GM19238 (cell line): ENCODE results near the gene KRTAP4-3.
"Not testable (repeated sequence)": the region's sequence is repeated elsewhere in the genome, so short reads cannot be mapped to it uniquely, and the experiment has no call there.

ENCODE experiments used
- DNase-seq: peaks from one replicate; pipeline ENCODE4 v3.0.0; 2011; ENCODE audit warnings: low spot score; ENCODE audit not compliant: insufficient read length

The KRTAP4-3 gene

GRCh38 chr17:41168121-41168520 is at the start of gene KRTAP4-3:
TSS of gene KRTAP4-3 (minus strand) at chr17:41168221. CDS start at chr17:41168172, 49 bp downstream.
- no peak for DNase-seq

- no peak for DNase-seq
Observed at GRCh38 chr17:41215681-41216080, 47.7 kb upstream of the KRTAP4-3 start.

- DNase-seq, result no peak
Observed at GRCh38 chr17:41212524-41213169, 44.6 kb upstream of the KRTAP4-3 start.

DNA sequence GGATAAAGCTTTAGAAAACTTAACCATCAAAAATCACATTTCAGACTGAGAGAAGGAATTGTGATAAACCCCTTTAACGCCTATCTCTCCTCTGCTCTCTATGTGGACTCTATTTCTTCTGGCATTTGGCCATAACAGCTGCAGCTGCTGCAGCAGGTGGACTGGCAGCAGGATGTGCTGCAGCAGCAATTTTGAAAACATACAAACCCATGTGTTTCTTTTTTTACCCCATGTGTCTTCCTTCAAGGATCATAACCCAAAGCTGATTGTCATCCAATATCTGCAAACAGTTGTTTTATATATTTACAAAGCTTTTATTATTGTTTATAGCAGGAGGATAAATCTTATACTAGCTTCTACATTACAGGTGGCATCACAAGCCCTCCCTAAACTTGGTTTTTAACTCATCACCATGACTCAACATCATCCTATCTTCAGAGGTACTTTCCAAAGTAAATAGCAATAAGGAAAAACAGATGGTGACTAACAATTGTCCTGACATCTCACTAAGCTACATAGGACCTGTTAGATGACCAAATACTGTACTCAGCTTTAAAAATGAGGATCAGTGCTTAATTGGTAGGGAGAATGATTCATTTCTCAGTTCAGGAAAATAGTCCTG is 43.9 kb upstream of the KRTAP4-3 start:
- DNase-seq, result no peak

- no peak for DNase-seq
Observed at GRCh38 chr17:41199421-41200078, 31.5 kb upstream of the KRTAP4-3 start.

- no peak for DNase-seq
Observed at GRCh38 chr17:41196068-41196467, 28.0 kb upstream of the KRTAP4-3 start.

- no peak for DNase-seq
Observed at GRCh38 chr17:41190328-41190727, 22.3 kb upstream of the KRTAP4-3 start.

DNA sequence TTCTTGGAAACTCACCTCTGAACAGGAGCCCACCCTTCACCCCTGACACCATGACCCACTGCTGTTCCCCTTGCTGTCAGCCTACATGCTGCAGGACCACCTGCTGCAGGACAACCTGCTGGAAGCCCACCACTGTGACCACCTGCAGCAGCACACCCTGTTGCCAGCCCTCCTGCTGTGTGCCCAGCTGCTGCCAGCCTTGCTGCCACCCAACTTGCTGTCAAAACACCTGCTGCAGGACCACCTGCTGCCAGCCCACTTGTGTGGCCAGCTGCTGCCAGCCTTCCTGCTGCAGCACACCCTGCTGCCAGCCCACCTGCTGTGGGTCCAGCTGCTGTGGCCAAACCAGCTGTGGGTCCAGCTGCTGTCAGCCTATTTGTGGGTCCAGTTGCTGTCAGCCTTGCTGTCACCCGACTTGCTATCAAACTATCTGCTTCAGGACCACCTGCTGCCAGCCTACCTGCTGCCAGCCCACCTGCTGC is 21.9 kb upstream of the KRTAP4-3 start, which contains the start of gene KRTAP9-1:
Gene KRTAP9-1 (plus strand): TSS at position 51 of the 482 bp plus-strand sequence. CDS start 0 bp downstream, at position 51.
- not testable (repeated sequence) for DNase-seq

DNA sequence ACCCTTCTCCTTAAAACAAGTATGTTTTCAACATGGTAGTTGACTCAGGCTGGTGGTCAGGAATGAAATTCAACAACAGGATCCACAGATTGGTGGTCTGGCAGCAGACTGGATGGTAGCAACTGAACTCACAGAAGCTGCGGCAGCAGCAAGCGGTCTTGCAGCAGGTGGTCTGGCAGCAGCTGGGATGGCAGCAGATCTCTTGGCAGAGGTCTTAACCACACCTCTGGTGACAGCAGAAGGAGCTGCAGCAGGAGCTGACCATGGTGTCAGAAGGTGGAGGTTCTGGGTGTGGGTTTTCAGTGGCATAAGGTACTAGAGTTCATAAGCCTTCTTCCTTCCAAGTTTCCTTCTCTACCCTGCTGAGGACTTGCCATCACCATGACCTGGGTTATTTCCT is 18.9 kb upstream of the KRTAP4-3 start:
- DNase-seq, result no peak

DNA sequence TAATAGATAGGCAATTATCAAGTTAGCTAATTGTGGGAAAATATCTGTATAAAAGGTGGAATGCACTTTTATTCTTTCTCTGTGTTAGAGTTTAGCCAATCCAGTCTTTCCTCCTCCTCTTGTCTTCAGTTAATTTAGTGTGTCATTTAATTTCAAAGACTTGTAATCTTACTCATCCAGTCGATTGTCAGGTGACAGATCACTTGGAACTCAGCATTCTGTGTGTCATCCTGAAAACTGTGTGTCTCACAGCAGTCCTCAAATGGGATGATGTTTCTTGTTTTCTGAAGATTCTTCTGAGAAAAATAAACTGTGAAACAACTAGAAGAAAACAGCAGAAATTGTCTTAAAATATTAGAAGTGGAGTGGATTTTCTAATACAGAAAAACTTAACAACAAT is 17.0 kb upstream of the KRTAP4-3 start:
- no peak for DNase-seq

DNA sequence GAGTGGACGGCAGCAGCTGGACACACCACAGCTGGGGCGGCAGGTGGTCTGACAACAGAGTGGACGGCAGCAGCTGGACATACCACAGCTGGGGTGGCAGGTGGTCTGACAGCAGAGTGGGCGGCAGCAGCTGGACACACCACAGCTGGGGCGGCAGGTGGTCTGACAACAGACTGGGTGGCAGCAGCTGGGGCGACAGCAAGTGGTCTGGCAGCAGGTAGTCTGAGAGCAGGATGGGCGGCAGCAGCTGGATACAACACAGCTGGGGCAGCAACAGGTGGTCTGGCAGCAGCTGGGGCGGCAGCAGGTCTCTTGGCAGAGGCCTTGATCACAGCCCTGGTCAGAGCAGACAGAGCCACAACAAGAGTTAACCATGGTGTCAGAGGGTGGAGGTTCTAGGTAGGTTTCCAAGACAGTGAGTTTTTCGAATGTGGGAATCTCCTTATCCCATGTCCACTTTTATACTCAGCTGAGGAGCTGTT is 16.5 kb upstream of the KRTAP4-3 start, which contains the start of gene KRTAP4-1:
Gene KRTAP4-1 (minus strand): TSS at position 432 of the 482 bp plus-strand sequence. CDS start 57 bp downstream, at position 375.
- DNase-seq, result no peak

DNA sequence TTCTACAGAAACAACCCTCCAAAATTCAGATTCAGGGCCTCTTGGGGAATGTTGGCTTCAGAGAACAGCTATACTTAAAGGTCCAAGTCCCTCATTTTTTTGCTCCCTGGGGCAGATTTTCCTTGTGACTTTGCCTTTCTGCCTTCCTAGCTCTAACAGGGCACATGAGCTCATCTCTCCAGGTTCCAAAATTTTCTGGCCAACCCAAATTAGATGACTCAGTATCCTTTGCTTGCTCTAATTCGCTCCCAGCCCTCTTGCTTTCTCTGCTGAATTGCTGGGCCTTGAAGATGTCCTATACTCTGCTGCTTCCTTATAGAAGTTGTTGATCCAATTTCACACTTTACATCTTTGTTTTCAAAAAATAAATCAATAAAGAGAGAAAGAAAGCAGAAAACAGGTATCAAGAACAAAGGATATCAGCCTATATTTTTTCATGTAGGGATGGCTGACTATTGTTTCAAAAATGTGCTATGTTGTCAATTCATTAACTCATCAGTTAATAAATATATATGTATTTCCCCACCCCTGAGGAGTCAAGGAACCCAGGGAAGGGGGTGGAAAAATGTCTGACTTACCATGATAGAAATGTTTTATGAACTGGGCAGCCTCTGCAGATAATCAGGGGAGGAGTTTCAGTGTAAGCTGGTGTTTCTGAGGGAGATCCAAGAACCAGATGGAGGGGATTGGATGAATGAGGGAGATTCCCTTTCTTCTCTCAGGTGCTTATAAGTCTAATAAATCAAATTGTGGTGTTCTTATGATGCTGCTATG is 11.0 kb upstream of the KRTAP4-3 start:
- no peak for DNase-seq

GRCh38 chr17:41178341-41178740 is 10.3 kb upstream of the KRTAP4-3 start:
- no peak for DNase-seq

DNA sequence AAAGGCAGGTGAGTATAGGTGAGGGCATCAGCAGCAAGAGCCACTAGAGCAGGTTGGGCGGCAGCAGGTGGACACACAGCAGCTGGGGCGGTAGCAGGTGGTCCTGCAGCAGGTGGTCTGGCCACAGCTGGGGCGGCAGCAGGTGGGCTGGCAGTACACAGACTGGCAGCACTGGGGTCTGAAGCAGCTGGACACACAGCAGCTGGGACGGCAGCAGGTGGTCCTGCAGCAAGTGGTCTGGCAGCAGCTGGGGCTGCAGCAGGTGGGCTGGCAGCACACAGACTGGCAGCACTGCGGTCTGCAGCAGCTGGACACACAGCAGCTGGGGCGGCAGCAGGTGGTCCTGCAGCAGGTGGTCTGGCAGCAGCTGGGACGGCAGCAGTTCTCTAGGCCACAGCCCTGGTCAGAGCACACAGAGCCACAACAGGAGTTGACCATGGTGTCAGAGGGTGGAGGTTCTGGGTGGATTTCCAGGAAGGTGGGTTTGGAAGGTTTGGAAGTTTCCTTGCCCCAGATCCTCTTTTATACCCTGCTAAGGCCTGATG is 9.8 kb upstream of the KRTAP4-3 start, which contains the start of gene KRTAP4-2:
Gene KRTAP4-2 (minus strand): TSS at position 495 of the 545 bp plus-strand sequence. CDS start 57 bp downstream, at position 438.
- DNase-seq, result no peak

- DNase-seq, result no peak
Observed at GRCh38 chr17:41176744-41177387, 8.8 kb upstream of the KRTAP4-3 start.

- DNase-seq, result no peak
Observed at GRCh38 chr17:41171886-41172285, 3.9 kb upstream of the KRTAP4-3 start.

DNA sequence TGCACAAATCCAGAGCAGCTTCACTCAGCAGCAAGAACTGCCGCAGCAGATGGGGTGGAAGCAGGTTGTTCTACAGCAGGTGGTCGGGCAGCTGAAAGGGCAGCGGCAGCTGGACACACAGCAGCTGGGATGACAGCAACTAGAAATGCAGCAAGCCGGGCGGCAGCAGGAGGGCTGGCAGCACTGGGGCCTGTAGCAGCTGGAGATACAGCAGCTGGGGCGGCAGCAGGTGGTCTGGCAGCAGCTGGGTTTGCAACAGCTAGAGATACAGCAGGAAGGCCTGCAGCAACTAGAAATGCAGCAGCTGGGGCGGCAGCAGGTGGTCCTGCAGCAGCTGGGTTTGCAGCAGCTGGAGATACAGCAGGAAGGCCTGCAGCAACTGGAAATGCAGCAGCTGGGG is 460 bp downstream of the KRTAP4-3 start:
- DNase-seq, result no peak

DNA sequence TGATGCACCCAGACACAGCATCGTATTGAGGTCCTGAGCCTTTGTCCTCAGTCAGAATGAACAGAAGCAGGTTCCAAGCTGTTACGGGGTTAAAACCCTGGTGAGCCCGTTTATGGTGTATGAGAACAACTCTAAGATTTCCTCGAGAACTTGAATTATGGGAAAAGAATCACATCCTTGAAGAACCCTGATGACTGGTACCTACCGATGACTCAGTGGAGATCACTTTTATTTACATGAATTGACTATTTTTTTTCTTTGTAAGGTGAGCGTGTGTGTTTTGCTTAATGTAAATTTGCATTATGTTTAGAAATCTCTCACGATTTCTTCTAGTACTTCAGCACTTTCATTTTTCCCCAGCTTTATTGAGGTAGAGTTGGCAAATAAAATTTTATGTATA is 4.2 kb downstream of the KRTAP4-3 start:
- DNase-seq, result no peak

- DNase-seq, result no peak
Observed at GRCh38 chr17:41160648-41161047, 7.4 kb downstream of the KRTAP4-3 start, which contains the start of gene KRTAP4-4. TSS of gene KRTAP4-4 (minus strand) at chr17:41160748. CDS start at chr17:41160691, 57 bp downstream.

- DNase-seq, result not testable (repeated sequence)
Observed at GRCh38 chr17:41160190-41160589, 7.8 kb downstream of the KRTAP4-3 start.
